NCI-H2171 treated with DMSO at 0.1 percent for 48 hours (cell line): Measurements from ENCODE around the gene YIPF4.
"Not testable (repeated sequence)": the region's sequence is repeated elsewhere in the genome, so short reads cannot be mapped to it uniquely, and the experiment has no call there.

Experiments
- DNase-seq: peaks from one replicate; lab custom pipeline; 2025; lab: John Stamatoyannopoulos, UW

YIPF4 gene

DNA sequence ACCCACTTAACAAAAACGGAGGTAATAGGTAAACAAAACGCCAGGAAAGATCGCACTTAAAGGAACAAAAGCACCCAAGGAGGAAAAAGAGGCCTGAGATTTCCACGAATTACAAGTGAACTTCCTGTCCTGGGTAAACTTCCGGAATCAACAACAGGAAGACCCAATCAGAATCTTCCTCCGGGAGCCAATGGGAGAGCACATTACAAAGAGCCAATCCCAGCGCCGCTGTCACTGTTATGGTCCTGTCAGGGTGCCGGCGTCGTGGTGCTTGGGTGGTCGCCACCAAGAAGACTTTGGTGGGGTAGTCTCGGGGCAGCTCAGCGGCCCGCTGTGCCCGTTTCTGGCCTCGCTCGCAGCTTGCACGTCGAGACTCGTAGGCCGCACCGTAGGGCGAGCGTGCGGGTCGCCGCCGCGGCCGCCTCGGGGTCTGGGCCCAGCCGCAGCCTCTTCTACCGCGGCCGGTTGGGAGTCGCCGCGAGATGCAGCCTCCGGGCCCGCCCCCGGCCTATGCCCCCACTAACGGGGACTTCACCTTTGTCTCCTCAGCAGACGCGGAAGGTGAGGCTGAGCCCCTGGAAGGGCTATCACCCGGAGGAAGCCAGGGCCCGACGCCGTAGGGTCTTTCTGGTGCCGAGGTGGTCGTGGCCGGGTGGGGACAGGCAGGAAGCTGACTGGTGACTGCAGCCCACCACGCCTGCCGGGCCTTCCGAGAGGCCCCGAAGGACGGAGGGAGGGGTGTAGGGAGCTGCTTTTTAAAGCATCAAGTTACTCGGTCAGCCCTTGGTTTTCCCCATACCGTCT is at the start of gene YIPF4:
Gene YIPF4, plus strand, starts transcription at position 231 of the 804 bp plus-strand sequence. Its CDS starts 252 bp downstream, at position 483.
- DNase-seq = peak; percentile 95

DNA sequence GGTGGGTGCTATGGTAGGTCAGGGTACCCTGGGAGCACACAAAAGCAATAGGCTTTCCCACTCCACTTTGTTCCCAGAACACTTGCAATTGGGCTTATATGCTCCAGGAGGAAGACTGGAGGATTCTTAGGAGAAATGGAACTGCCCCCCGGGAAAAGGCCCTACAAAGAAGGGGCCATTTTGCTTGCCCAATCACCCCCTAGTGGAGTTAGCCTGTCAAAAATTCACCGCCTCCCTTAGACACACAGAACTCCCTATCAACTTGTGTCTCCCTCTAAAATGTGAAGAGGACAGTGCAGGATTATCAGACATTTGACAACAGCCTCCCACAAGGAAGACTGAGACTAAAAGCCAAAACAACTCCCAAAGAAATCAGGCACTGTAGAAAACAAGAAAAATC is 49.5 kb upstream of the YIPF4 start:
- no peak for DNase-seq

DNA sequence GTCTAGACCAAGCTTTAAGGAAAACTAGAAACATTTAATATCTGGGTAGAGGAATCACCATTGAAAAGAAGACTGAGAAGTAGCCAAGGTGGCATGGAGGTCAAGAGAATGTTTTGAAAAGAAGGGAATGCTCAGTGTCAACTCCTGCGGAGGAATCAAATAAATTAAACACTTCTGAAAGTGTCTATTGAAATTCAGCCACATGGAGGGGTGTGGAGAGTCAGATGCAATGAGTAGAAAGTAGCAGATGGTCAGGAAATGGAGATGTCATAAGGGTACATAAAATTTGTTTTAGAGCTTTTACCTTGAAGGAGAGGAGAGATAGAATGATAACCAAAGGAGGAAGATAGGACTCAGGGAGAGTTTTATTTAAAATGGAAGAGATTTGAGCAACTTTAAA is 48.1 kb upstream of the YIPF4 start:
- DNase-seq = peak; percentile 89

DNA sequence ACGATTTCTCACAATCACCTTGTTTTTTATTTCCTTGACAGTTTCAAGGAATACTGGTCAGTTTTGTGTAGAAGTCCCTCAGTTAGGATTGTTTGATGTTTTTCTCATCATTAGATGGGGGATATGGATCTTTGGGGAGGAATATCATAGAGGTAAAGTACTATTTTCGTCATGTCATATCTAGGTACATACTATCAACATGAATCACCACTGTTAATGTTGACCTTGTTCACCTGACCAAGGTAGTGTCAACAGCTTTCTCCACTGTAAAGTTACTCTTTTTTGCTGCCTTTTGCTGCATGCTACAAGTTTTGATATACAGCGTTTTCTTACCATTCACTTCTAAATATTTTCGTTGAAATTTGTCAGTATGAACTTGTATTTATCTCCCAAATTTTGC is 45.7 kb upstream of the YIPF4 start:
- no peak for DNase-seq

DNA sequence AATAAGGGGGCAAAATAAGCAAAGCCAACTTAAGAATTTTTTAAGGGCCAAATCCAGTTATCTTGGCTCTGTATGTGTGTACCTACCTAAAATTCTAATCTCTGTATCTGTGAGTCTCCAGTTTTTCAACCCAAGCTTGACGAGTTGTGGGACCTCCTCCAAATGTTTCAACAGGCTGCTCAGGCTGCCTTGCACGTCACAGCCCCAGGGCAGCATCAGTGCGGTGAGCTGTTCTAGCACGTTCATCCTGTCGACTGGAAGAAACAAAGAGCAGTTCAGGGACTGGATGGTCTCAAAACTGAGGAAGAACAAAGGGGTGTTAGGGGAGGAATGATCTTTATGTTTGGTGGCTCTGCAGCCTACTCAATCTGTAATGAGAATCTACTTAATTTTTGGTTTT is 42.4 kb upstream of the YIPF4 start:
- DNase-seq = no peak

DNA sequence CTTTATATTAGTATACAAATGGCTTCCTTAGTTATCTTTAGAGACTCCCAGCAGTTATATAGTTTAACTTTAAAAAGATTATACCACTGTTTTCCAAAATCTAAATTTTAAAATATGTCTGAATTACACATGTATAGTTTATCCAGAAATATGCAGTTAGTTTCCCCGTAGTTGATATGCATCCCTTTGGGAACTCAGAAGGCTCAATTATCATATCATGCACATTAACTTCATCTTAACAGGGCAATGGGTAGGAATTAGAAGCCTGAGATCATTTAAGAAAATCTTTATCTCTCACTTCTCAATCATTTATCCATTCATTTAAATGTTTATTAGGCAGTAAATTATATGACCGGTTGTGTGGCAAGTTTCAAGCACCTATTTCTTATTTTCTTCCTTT is 40.2 kb upstream of the YIPF4 start:
- DNase-seq = no peak

DNA sequence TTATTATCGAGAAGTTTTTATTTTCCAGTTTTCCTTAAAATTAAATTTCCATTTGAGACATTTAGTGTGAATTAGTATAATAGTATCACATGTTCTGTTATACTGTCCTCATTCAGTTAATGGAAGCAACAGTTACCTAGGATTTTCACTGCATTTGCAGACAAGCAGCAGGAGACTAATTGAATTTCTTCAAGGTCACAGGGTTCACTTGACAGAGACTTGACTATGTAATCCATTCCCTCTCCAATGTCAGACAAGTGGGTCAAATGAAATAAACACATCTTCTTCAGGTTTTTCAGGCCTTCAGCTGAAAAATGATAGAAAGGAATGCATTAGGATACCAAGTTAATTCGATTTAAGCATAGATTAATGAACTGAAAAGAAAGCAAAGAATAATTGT is 39.7 kb upstream of the YIPF4 start:
- no peak for DNase-seq

DNA sequence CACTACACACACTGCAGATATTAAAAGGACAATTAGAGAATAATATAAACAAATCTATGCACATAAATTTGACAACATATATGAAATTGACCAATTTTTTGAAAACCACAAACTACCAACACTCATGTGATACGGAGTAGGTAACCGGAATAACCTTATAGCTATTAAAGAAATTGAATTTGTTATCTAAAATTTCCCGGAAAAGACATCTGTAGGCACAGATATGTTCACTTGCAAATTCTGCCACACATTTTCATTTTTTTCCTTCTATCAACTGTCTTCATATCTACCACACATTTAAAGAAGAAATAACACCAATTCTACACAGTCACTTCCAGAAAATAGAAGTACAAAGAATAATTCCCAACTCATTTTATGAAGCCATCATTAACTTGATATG is 35.4 kb upstream of the YIPF4 start:
- no peak for DNase-seq

DNA sequence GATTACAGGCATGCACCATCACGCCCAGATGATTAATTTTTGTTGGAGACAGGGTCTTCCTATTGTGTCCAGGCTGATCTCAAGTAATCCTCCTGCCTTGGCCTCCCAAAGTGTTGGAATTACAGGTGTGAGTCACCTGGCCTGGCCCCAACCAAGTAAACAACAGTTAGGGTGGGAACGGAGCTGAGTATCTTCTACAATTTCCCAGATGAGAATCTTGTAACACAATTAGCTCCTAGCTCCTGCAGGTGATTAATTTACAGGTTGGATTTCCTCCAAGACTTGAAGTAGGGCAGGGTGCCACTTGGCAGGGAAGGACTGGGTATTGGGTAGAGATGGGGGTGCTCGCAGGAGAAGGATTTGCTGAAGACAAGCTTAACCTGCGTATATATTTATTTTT is 30.8 kb upstream of the YIPF4 start:
- DNase-seq = peak; percentile 83

DNA sequence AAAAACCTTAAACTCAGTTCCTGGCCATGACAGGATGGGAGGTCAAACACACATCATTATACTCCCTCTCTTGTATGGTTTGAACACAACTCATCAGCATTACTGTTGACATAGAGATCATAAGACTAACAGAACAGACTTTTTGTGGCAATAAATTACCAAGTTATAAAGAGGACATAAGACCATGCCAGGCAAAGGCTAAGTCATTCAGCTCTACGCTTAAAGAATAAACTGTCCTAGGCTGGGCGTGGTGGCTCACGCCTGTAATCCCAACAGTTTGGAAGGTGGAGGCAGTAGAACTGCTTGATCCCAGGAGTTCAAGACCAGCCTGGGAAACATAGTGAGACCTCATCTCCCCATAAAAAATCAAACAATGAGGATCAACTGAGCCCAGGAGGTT is 29.4 kb upstream of the YIPF4 start:
- no peak for DNase-seq

DNA sequence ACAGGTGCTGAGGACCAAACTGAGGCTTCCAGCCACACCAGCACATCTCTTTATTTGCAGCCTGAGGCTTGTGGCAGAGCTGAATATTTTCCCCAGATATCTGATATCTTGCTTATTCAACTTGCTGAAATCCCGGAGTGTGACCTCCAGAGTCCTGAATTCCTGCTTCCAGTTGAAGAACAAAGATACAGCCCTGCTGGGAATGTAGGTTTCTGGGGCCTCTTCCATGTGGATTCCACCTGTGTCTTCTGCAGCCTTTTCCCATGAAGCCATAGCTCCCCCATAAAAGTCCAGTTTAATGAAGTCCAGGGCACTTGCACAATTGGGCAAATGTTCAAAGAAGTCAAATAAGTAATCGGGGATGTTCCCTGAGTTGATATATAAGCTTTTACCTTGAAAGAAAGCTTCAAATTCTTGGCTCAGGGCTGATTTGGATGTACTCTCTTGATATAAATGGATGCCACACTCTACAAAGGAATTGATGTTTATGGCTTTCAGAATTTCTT is 27.9 kb upstream of the YIPF4 start:
- no peak for DNase-seq

DNA sequence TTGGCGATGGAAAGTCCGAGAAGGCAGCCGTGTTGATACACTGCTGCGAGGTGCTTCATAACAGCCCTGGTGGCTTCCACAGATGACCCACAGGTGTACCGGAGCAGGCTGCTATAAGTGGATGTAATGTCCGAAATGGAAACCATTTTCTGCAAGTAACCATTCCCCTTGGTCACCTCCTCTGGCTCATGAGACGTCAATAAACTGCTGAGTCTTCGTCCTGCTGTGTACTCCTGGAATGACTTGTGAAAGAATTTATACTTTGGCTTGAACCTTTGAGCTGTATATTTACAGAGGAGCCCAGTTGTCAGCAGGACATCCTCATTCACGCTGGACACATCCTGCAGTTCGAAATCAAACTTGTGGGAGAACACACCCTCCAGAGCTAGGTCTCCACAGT is 27.4 kb upstream of the YIPF4 start:
- DNase-seq = no peak

DNA sequence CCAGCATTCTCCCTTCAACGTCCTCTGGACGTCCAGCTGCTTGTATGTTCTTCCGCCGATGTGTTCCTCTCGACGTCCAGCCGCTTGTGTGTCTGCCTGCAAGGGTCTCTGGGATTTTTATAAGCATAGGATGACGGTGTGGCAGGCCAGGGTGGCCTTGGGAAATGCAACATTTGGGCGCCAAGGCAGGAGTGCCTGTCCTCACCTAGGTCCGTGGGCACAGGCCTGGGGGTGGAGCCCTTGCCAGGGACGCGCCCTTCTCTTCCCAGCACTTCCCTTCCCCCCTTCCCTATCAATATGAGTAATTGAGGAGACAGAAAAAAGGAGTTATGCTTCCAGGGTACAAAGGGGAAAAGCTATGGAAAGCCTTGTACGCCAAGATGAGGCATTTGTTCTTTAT is 19.5 kb upstream of the YIPF4 start:
- DNase-seq = no peak

DNA sequence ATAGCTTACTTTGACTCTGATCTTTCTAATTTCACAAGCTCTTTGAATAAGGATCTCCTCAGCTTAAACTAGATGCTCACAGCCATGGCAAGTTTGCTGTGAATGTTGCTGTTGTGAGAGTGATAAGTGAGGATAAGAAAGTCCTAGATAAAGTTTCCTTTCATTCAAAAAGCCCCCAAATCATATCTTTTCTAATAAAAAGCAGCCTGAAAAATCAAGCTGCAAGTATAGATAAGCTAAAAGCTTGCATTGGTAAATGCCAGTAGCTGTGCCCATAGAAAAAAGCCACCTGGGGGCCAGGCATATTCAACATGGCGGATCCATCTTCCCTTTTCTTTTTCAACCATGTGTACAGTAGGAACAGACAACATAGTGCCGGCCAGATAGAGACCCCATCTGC is 17.3 kb upstream of the YIPF4 start:
- no peak for DNase-seq

DNA sequence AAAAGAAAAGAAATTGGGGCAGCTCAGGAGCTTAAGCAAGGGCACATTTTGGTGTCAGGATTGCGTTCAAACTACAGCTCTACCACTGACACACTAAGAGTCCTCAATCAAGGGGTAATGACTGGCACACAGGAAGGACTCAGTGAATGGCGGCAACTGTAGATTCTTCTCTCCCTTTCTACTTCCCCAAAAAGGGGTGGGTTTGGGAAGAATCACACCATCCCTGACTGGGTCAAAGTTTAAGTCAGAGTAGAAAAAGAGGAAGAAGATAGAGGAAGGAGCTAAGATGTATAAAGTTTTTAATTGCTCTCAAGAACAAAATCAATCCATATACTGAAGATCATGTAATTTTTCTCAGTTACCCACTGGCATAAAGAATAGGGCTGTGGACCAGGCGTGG is 15.6 kb upstream of the YIPF4 start:
- no peak for DNase-seq

DNA sequence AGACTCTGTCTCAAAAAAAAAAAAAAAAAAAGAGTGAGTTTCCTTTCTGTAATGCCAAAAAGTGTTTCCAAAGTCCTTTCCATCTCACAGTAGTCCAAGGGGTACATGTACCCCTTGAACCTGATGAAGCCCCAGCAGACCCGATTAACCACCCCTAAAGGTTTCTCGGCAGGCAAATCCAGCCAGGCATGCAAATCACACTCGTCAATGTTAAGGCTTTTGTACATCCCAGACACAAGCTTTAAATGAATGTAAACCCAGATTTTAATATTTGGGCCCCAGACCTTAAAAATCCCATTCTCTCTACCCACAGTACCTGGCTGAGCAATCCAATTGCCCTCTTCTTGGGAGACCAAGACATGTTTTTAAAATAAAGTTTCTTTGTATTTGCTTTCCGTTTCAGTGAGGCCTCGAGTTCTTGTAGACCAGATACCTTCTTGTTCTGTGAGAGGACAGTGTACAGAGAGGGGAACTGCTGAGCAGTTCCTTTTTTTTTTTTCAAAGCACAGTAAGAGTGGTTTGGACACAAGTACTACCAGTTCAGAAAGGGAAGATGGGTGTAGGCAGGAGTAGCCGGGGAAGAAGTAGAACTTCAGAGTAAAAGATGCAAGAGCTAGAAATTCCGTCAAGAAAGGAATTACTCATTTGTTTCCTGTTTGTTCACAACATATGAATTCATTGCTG is 13.1 kb upstream of the YIPF4 start, which contains the start of gene NLRC4:
Gene NLRC4, minus strand, starts transcription at position 465 of the 684 bp plus-strand sequence. CDS start 8,111 bp downstream, outside the sequence.
- DNase-seq = no peak

DNA sequence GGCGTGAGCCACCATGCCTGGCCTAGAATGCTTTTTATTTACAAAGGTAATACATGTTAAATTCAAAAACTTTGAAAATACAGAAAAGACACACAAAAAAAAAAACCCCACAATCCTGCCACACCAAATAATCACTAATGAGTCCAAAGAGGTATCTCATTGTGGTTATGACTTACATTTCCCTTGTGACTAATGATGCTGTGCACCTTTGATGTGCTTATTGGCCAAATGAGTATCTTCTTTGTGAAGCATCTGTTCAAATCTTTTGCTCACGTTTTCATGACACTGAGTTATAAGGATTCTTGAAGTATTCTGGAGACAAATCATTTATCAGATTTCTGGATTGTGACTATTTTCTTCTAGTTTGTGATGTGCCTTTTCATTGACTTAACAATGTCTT is 6.6 kb upstream of the YIPF4 start:
- no peak for DNase-seq

DNA sequence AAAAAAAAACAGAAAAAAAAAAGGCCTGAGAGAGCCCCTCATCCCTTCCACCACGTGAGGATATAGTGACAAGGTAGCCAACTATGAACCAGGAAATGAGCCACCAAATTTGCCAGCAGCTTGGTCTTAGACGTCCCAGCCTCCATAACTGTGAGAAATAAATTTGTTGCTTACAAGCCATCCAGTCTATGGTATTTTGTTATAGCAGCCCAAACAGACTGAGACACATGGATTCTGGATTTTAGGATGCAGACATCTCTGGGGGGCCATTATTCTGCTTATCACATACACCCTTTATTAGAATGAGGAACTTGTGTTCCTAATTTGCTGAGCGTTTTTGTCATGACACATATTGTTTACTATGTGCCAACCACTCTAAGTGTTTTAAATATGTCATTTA is 5.4 kb upstream of the YIPF4 start:
- DNase-seq = no peak

DNA sequence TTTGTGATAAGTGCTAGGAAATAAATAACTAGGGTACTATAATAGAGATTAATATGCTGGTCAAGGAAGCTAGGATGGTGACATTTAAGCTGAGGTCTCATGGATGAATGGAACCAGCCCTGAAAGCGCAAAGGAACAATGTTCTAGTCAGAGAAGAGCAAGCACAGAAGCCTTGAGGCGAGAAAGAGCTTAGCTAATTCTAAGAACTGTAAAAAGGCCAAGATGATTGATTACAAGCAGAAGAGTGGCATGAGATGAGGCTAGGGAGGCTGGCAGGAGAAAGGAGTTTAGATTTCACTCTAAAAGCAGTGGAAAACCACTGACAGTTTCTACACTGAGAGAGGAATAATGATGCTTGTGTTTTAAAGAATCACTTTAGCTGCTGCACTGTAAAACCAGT is 3.4 kb upstream of the YIPF4 start:
- DNase-seq = no peak

DNA sequence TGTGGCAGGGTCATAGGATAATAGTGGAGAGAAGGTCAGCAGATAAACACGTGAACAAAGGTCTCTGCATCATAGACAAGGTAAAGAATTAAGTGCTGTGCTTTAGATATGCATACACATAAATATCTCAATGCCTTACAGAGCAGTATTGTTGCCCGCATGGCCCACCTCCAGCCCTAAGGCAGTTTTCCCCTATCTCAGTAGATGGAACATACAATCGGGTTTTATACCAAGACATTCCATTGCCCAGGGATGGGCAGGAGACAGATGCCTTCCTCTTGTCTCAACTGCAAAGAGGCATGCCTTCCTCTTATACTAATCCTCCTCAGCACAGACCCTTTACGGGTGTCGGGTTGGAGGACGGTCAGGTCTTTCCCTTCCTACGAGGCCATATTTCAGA is 1.9 kb upstream of the YIPF4 start:
- not testable (repeated sequence) for DNase-seq

DNA sequence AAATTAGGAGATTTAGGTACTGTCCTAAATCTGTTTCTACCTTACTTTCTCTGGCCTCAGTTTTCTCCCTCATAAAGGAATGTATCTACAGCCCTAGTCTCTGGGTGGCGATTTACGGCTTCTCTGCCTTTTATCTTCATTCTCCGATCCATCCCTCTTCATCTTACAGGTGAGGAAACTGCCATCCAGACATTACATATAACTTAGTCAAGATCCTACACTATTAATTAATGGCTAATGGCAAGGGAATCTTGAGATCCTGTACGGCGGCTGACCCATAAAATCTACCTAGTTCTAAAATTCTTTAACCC is 386 bp upstream of the YIPF4 start:
- DNase-seq = no peak

DNA sequence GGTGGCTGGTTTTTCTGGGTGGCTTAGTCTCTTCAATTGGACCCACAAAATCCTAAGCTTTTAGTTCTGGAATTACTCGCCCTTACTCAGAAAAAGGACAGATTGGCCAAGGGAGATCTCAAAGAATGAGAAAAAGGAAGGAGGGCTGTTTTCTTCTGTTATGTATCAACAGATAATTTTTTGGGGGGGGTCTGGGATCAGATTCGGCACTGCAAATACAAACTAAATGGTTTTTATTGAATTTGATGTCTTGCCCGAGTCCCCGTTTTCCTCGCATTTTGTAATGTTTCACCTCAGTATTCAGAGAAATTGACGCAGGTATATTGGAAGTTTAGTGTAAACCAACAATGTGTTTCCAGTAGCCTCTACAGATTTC is 762 bp downstream of the YIPF4 start:
- no peak for DNase-seq

DNA sequence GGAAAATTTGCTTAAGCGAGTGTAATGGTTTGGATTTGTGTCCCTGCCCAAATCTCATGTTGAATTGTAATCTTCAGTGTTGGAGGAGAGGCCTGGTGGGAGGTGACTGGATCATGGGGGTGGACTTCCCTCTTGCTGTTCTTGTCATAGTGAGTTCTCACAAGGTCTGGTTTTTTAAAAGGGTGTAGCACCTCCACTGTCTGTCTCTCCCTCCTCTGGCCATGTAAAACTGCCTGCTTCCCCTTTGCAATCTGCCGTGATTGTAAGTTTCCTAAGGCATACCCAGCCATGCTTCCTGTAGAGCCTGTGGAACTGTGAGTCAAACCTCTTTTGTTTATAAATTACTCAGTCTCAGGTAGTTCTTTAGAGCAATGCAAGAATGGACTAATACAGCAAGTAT is 6.6 kb downstream of the YIPF4 start:
- no peak for DNase-seq
